HG03342 (cell line): ENCODE results near the gene TIGD3.

ENCODE experiments used
- ATAC-seq: cut with Tn5 transposase; IDR thresholded peaks from one replicate; pipeline ENCODE4 v1.9.1; 2021; ENCODE audit warnings: mild to moderate bottlenecking, moderate library complexity; ENCODE audit not compliant: unreplicated experiment

The TIGD3 gene

DNA sequence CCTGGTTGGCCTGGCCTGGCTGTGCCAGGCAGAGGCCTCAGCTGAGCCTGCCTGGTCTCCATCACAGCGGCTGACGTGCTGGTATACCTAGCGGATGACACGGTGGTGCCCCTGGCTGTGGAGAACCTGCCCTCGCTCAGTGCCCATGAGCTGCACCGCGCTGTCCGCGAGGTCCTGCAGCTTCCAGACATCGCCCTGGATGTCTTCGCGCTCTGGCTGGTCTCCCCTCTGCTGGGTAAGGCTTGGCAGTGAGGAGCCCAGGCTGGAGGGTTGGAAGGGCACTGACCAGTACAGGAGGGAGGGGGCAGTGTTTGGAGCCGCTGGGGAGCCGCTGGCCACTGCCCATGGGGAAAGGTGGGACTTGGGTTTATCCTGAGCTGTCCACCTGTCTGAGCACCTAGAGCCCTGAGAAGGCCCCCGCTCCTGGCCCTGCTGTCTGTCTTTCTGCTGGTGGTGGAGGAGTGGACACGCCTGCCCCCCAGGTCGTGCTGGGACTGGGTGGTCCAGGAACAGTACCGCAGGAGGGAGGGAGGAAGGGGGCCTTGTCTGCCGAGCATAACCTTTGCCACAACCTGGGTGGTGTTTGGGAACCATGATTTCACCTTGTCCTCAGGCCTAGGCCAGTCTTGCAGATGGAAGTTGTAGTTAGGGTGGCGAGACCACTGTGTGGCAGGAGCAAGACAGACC is 34.9 kb downstream of the TIGD3 start:
- ATAC-seq = no peak

DNA sequence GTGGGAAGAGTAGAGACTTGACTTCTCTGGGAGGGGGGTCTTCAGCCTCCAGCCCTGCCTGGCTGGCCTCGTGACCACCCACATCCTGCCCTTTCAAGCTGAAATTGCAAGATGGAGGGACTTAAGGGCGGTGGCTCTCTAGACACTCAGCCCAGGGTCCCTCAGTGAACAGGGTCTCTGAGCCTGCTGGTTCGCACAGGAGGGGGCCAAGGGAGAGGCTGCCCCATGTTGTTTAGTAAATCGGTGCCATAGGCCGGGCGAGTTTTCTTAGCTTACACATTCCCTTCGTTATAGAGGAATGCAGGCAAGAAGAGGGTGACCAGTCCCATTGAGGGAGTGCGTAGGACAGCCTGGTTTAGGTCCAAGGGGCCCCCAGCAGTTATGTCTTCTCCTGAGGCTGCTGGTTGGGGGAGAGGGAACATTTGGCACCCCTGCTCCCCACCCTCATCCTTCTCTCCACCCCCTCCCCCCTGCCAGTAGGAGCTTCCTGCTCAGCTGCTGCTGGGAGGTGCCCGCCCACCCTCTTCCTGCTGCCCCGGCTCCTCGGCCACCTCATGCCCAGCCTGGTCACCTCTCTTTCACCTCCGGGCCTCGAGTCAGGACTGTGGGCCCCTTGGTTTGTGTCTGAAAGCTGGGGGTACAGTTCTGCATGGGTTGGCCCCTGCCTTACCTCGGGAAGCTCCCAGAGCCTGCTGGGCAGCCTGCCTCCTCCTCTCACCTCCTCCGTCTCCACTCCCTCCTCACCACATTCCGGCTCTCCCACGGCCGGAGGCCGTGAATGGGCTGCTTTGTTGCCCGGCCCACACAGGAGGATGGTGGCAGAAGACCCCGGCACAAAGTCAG is 35.8 kb downstream of the TIGD3 start:
- ATAC-seq = no peak

DNA sequence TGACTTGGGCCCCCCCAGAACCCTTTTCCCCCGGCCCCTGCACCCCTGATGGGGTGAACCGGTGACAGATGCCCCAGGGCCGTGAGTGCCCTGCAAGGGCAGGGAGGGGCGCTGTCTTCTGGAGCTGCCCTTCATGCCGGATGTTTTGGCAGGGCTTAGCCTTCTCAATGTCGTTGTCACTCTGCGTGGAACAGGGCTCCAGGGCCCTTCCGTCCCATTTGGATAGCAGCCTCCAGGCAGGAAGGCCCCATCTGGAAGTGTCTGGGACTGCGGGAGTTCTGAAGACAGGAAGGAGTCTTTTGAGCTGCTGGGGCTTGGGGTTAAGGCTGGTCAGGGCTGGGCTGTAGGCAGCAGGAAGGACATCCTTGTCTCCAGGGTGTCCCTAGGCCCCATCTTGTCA is 36.4 kb downstream of the TIGD3 start:
- no peak for ATAC-seq

DNA sequence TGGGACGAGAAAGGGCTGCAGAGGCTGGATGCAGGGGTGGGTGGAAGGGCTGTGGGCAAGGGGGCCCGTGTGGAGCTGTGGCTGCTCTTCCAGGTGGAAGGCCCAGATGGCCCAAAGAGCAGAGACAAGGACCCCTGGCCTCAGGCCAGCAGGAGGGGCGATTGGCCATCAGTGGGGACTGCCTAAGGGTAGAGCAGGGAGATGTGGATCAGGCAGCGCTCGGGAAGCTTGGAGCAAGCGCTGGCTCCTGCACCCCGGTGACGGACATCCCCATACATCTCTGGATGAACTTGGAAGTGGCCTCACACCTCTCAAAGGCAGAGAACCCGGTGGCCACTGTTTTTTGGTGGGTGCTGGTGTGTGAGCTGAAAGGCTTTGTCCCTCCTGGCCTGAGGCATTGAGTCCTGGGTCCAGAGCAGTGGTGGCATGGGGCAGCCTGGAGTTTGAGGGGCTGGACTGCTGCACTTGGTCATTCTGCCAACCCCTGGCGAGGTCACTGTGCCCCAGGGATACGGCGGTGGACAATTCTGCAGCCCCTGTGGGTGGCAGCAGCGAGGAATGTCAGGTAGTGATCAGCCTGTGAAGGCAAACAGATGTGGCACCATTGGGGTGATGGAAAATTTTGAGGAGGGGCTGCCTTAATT is 37.8 kb downstream of the TIGD3 start:
- no peak for ATAC-seq

DNA sequence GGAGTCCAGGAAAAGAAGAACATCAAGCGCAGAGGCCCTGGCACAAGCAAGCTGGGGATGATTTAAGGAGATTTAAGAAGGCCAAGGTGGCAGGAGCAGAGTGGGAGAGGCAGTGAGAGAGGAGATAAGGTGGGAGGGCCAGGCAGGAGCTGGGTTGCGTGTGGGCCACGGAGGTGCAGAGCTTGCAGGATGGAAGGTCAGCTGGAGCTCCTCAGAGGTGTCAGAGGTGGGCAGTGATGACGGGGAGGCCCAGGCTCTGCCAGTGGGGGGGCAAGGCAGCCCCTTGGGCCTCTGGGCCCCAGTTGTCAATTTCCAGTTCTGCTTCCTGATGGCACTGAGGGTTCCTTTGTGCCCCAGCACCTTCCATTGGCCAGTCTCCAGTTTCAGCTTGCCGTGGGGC is 38.3 kb downstream of the TIGD3 start:
- ATAC-seq = no peak

DNA sequence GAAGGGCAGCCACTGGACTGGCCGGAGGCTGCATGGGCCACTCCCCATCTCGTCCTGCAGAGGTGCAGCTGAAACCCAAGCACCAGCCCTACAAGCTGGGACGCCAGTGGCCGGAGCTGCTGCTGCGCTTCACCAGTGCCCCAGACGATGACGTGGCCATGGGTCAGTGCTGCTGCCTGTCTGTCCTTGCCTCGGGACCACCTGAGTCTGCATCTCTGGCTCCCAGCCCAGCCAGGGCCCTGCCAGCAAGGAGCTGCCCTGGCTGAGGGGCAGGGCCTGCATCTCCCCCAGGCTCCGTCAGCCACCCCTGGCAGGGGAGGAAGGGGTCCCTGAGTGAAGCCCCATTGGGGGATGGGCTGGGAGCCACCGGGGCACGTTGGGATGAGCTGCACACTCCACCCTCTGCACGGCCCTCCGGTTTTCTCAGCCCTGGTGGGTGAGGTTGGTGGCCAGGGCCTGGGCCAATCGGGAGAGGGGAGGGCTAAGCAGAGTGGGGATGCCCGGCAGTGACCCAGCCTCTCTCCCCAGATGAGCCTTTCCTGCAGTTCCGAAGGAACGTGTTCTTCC is 39.0 kb downstream of the TIGD3 start:
- no peak for ATAC-seq

DNA sequence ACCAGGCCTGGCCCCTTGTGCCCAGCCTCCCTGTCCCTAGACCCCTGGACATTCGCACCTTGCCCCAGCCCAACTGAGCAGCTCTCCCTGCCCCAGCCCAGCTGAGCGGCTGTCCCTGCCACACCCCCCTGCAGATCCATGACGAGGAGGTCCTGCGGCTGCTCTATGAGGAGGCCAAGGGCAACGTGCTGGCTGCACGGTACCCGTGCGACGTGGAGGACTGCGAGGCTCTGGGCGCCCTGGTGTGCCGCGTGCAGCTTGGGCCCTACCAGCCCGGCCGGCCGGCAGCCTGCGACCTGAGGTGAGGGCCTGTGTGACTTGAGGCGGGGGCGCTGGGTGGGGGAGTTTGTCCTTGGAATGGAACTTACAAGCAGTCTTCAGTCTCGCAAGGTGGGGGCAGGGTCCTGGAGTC is 39.6 kb downstream of the TIGD3 start:
- ATAC-seq = no peak

DNA sequence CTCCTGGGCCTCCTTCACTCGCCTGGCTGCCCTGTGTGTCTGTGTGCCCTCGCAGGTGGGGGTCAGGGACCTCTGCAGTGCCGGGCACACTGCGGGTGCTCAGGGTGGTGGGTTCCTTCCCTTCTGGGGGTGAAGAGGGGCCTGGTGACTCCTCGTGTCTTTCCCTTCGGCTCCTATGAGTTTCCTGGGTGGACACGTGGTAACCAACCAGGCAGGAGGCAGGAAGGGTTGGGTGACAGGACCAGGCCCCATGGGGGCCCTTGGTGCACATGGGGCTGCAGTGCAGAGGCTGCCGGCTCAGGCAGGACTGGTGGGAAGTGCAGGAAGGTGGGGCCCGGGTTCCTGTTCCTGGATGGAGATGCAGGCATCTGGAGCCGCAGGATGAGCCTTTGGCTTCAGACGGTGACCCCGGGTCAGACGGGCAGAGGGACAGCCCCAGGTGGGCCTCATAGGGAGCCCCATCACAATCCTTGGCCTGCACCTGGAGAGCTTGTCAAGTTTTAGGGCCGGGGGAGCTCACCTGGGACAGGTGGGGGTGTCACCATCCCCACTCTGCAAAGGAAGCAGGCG is 41.5 kb downstream of the TIGD3 start:
- no peak for ATAC-seq

DNA sequence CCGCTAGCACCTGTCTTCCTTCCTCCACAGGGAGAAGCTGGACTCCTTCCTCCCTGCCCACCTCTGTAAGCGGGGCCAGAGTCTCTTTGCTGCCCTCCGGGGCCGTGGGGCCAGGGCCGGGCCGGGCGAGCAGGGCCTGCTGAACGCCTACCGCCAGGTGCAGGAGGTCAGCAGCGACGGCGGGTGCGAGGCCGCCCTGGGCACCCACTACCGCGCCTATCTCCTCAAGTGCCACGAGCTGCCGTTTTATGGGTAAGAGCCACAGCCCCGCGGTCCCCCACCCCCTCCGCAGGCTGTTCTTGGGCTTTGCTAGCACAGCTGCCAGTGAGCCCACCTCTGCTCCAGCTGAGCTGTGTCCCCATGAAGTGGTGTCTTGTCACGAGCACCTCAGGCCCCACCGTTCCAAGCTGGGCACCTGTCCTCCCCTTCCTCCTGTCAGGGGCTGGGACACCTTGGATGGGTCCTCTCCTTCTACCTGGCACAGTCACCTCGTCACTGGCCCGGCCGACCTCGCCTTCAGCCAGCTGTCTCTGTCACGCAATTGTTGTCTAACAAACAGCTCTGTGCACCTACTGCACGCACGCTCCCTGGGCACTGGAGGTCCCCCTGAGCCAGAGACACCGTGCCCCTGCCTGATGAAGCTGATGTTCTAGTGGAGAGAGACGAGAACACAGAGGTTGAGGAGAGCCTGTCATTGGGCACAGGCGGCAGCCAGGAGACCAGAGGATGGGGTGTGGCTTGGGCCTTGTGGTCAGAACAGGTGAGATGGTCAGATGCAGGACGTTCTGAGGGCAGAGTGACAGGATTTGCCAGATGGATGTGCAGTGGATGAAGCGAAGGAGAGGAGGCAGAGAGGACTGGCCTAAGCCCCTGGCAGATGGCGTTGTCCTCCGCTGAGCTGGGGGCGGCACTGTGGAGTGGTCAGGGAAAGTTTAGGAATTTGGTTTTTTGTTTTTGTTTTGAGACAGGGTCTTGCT is 42.5 kb downstream of the TIGD3 start:
- ATAC-seq = no peak

DNA sequence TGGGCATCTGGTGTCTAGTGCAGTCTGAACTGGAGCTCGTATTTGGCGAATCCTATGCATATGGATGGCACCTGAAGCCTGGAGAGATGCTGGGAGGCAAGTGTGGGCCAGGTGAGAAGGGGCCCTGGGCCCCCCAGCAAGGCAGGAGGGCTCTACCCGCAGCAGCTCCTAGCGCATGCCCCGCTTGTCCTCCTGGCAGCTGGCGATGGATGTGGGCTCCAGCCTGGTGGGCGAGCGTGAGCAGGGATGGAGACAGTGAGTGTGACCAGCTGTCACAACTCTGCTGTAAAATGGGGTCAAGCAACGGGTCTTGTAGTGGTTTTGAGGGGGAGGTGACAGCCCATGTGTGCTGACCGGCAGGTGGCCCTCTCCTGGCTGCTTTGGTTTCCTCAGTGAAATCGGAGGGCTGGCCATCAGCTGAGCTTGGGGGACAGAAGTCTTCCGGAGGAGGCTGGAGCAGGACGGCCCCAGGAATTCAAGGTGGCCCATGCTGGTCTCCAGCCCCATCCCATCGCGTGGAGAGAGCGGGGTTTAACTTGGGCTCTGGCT is 43.9 kb downstream of the TIGD3 start:
- no peak for ATAC-seq

DNA sequence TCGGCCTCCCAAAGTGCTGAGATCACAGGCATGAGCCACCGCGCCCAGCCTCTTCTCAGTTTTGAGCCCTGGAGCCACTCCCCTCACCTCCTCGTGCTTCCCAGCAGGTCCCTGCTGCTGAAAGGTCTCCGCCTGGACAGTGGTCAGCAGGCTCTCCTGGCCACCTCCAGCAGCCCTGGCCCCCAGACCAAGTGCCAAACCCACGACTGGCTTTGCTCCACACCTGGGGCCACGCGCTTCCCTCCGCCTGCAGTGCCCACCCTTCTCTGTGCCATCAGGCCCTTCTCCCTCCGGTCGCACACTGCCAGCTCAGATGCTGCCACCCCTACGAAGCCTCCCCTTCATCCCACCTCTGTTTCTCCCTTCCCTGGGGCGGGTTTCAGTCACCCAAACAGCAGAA is 44.7 kb downstream of the TIGD3 start:
- no peak for ATAC-seq

DNA sequence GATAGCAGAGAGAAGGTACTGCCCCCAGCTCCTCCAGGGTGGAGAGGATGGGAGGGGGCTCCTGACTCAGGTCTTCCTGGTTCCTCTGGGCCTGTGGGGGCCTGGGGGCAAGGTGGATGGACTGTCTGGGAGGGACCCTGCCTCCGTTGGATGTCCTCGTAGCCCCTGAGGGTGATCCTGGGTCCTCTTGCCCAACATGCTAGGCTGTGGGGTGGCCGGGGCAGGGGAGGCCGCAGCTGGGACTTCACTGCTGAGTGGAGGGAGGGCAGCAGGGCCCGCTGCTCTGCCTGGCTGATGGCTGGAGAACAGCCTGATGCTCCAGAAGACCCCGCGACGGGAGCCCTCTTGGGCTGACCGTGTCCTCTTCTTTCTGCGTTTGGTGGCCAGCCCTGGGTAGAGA is 45.3 kb downstream of the TIGD3 start:
- ATAC-seq = no peak

DNA sequence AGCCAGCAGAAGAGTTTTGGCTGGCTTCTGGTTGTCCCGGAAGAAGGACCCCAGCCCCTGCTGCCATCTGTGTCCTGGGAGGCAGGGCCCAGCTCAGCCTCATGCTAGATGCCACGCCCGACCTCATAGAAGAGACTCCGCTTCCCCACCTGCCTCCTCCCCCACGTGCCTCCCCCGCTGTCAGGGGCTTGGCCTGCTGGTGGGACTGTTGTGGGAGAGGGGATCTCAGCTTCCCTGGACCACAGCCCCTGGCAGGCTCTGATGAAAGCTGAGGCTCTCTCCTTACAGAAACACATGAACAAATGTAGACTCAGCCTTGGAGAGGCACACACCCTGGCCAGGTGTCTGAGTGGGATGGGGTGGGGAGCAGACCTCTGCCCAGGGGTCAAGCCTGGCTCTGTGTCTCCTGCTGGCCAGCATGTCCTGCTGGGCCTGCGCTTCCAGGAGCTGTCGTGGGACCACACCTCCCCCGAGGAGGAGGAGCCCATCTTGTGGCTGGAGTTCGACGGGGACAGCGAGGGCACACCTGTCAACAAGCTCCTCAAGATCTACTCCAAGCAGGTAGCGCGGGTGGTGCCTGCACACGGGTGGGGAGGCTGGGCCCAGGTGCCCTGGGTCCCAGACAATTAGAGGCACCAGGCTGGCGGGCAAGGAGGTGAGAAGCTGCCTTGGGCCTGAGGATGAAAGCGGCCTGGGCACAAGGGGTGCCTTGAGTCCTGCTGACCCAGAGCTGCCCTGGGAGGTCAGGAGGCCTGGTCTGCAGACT is 45.9 kb downstream of the TIGD3 start:
- ATAC-seq = no peak

DNA sequence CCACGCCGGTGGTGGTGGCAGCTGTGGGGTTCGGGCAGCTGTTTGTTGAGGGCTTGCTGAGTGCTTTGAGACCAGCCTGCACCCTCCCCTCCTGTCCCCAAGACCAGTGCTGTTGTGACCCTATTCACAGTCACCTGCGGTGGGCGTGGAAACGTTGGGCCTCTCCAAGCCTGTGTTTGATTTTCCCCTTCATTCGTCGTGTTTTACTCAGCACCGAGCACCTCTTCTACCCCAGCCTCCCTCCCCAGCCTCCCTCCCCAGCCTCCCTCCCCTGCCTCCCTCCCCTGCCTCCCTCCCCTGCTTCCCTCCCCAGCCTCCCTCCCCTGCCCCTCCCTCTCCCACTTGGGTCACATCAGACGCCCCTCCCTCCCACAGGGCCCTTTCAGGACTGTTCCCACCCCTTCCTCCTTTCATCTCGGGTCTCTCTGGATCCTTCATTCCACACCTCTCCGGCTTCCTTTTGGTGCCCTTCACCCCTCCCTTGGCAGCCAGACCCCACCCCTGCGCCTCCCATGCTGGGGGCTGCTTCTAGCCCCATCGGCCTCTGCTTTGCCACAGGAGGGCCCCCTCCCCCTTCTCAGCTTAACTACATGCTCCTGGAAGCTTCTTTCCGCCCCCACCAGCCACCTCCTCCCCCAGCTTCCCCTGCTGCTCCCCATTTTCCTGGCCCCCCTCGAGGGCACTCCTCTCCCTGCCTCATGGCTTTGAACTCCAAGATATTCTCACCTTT is 46.7 kb downstream of the TIGD3 start:
- ATAC-seq = no peak

DNA sequence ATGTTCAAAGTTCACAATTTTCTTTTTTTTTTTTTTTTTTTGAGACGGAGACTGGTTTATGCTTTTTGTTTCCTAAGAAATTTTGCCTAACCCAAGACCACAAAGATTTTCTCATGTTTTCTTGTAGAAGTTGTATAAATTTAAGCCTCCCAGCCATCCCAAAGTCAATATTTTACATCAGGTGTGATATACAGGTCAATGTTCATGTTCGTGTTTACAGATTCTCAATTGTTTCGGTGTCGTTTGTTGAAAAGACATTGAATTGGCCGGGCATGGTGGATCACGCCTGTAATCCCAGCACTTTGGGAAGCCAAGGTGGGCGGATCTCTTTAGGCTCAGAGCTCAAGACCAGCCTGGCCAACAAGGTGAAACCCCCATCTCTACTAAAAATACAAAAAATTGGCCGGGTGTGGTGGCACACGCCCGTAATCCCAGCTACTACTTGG is 47.3 kb downstream of the TIGD3 start:
- ATAC-seq = no peak

DNA sequence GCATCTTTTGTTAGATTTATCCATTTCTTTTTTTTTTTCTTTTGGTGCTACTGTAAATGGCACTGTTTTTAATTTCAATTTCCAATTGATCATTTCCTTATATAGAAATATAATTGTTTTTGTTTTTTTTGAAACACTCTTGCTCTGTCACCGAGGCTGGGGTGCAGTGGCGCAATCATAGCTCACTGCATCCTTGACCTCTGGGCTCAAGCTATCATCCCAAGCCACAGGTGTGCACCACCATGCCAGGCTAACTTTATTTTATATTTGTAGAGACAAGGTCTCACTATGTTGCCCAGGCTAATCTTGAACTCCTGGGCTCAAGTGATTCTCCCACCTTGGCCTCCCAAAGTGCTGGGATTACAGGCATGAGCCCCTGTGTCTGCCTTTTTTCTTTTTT is 48.2 kb downstream of the TIGD3 start:
- no peak for ATAC-seq

DNA sequence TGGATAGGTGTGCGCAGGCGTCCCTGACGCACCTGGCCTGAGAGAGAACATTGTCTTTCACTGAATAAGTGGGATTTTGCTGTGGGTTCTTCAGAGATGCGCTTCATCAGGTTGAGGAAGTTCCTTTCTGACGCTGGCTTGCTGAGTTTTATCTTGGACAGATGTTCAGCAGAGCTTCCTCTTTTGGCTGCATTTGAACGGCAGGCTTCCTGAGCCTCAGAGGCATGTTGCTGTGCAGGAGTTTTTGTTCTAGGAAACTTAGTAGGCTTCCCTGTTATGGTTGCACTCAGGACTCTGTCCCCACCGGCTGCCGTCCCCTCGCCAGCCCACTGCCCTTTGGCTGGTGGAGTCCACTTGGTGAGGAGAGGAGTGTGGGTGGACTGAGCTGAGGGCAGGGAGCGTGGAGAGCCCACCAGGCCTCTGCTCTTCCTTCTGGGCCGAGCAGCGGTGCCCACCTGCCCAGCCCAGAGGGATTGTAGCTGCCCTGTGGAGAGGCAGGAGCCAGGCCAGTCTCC is 49.1 kb downstream of the TIGD3 start:
- ATAC-seq = no peak

DNA sequence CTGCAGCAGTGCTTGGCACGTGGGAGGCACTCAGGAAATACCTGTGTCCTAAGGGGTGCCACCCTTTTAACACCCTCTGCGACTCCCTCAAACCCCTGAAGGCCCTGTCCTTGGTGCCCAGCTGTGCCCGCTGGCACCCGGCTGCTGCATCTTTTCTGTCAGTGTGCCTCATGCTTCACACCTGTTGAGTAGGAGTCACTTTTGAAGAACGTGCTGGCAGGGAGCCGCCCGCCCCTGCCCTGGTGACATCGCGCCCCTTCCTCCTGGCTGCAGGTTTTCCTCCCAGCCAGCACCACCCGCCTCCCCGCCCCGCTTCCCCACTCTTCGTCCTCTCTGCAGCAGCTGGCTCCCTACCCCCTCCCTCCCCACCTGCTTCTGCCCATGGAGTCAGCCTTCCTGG is 49.7 kb downstream of the TIGD3 start:
- ATAC-seq = no peak
